ENCODE data around the gene TMEM87B. TPM values are rescaled to one million over a fixed set of nuclear protein-coding genes. Genes with fewer than 3 reads are reported as not detected.

Gene TMEM87B
- total and polyA plus RNA-seq, 4 donors = 11.2 to 26.4 (median 18.1) TPM

GRCh38 chr2:112053917-112054846, 887 bp upstream of the TMEM87B start:
- peak; percentile 66 for ATAC-seq (ENCODE audit: insufficient read depth, low FRiP score)
- Histone ChIP-seq H3K27ac (ENCODE audit: low read depth in 1 of 2, low read length in 1 of 2) (peak overlapping the region; percentile 96 to 98), H3K27me3 (ENCODE audit: control insufficient read depth in 3 of 3, insufficient read depth in 3 of 3, low read length in 2 of 3) (no peaks in the 10 kb centered on the region), H3K4me1 (ENCODE audit: control insufficient read depth in 5 of 5, insufficient read depth in 5 of 5, low read length in 5 of 5) (peaks cover 4 to 20% (median 17%) of the 10 kb centered on the region in 5 donors), H3K36me3 (ENCODE audit: control insufficient read depth in 4 of 4, insufficient read depth in 4 of 4, low read length in 4 of 4) (peaks cover 0 to 9% (median 0%) of the 10 kb centered on the region in 4 donors), H3K9ac (ENCODE audit: insufficient read depth in 1 of 2, low read length in 2 of 2) (peak overlapping the region in 1 of 2 donors; percentile 88), H3K4me3 (peak overlapping the region; percentile 71), H3K9me3 (ENCODE audit: control insufficient read depth in 4 of 4, insufficient read depth in 3 of 4, low read length in 3 of 4) (peaks cover 0 to 2% (median 0%) of the 10 kb centered on the region in 4 donors)
- WGBS, 2 donors = 1 to 2% methylated on average over 38 to 62 of the region's 62 CpGs
- TF ChIP-seq CTCF (IDR thresholded peaks at IDR 0.05; ENCODE audit: control extremely low read depth, extremely low read depth) = no peak
- peak; percentile 97 to 99 (median 98) for DNase-seq

- Histone ChIP-seq H3K36me3 (ENCODE audit: control insufficient read depth in 4 of 4, insufficient read depth in 4 of 4, low read length in 4 of 4) (peaks cover 0 to 17% (median under 1%) of the 10 kb centered on the region in 4 donors), H3K9ac (ENCODE audit: insufficient read depth in 1 of 2, low read length in 2 of 2) (peak overlapping the region; percentile 25 to 74), H3K9me3 (ENCODE audit: control insufficient read depth in 4 of 4, insufficient read depth in 3 of 4, low read length in 3 of 4) (peaks cover 0 to 2% (median 0%) of the 10 kb centered on the region in 4 donors), H3K27ac (ENCODE audit: low read depth in 1 of 2, low read length in 1 of 2) (peak overlapping the region; percentile 97 to 100), H3K4me1 (ENCODE audit: control insufficient read depth in 5 of 5, insufficient read depth in 5 of 5, low read length in 5 of 5) (peaks cover 4 to 20% (median 17%) of the 10 kb centered on the region in 5 donors), H3K4me3 (peak overlapping the region; percentile 87), H3K27me3 (ENCODE audit: control insufficient read depth in 3 of 3, insufficient read depth in 3 of 3, low read length in 2 of 3) (no peaks in the 10 kb centered on the region)
- peak; percentile 80 to 96 (median 94) for DNase-seq
- WGBS, 2 donors = 0% methylated on average over 42 of the region's 42 CpGs
- ATAC-seq (ENCODE audit: insufficient read depth, low FRiP score) = peak; percentile 6
- no peak for TF ChIP-seq CTCF (IDR thresholded peaks at IDR 0.05; ENCODE audit: control extremely low read depth, extremely low read depth)
Measured at GRCh38 chr2:112055730-112056625, 909 bp downstream of the TMEM87B start.

- WGBS, 2 donors = 25 to 26% methylated on average over 3 of the region's 3 CpGs
- peak overlapping the region in 1 of 2 donors; percentile 71 for H3K9ac ChIP-seq (ENCODE audit: insufficient read depth in 1 of 2, low read length in 2 of 2)
- no peaks in the 10 kb centered on the region for H3K27me3 ChIP-seq (ENCODE audit: control insufficient read depth in 3 of 3, insufficient read depth in 3 of 3, low read length in 2 of 3)
- no peak overlapping the region for H3K4me3 ChIP-seq
- DNase-seq (no peak), ATAC-seq (ENCODE audit: insufficient read depth, low FRiP score) (no peak)
- peak overlapping the region; percentile 97 to 100 for H3K27ac ChIP-seq (ENCODE audit: low read depth in 1 of 2, low read length in 1 of 2)
- TF ChIP-seq CTCF (IDR thresholded peaks at IDR 0.05; ENCODE audit: control extremely low read depth, extremely low read depth) = no peak
- H3K36me3 ChIP-seq (ENCODE audit: control insufficient read depth in 4 of 4, insufficient read depth in 4 of 4, low read length in 4 of 4) = peaks cover 0 to 22% (median 4%) of the 10 kb centered on the region in 4 donors
- peaks cover 4 to 20% (median 17%) of the 10 kb centered on the region in 5 donors for H3K4me1 ChIP-seq (ENCODE audit: control insufficient read depth in 5 of 5, insufficient read depth in 5 of 5, low read length in 5 of 5)
- peaks cover 0 to 2% (median 0%) of the 10 kb centered on the region in 4 donors for H3K9me3 ChIP-seq (ENCODE audit: control insufficient read depth in 4 of 4, insufficient read depth in 3 of 4, low read length in 3 of 4)
Measured at GRCh38 chr2:112056626-112056987, 1.5 kb downstream of the TMEM87B start.
